Osteoblast (primary cell): Measurements from ENCODE around the gene NHLRC2. TPM values are rescaled to one million over a fixed set of nuclear protein-coding genes. Genes with fewer than 3 reads are reported as not detected.

Experiments used
- DNase-seq: peaks from one replicate; pipeline ENCODE4 v3.0.0; 2011; ENCODE audit warnings: low spot score, mixed read lengths; ENCODE audit not compliant: insufficient read length; ENCODE audit errors: missing footprints
- H2AFZ ChIP-seq: 2 replicates; pipeline ENCODE4 v1.6.0; 2011; ENCODE audit warnings: mild to moderate bottlenecking, low read length
- H3K27ac ChIP-seq: 2 replicates; pipeline ENCODE4 v1.5.1; 2011; ENCODE audit warnings: mild to moderate bottlenecking, low read depth, low read length, moderate library complexity
- H3K27me3 ChIP-seq: 2 replicates; pipeline ENCODE4 v1.6.0; 2012; ENCODE audit warnings: mild to moderate bottlenecking, control low read depth, inconsistent platforms, low read length, moderate library complexity; ENCODE audit not compliant: insufficient read depth
- H3K36me3 ChIP-seq: 2 replicates; pipeline ENCODE4 v1.5.1; 2011; ENCODE audit warnings: mild to moderate bottlenecking, low read length, control low read depth, moderate library complexity; ENCODE audit not compliant: insufficient read depth
- H3K4me1 ChIP-seq: 2 replicates; pipeline ENCODE4 v1.5.1; 2011; ENCODE audit warnings: mild to moderate bottlenecking, low read length, control low read depth, moderate library complexity; ENCODE audit not compliant: insufficient read depth
- H3K4me2 ChIP-seq: 2 replicates; pipeline ENCODE4 v1.6.0; 2011; ENCODE audit warnings: mild to moderate bottlenecking, low read length; ENCODE audit not compliant: insufficient read depth
- H3K4me3 ChIP-seq: fragments of 200-600 bp; sonication (generic); 3 replicates; pipeline ENCODE4 v1.5.1; 2012; ENCODE audit warnings: mild to moderate bottlenecking, low read length, inconsistent platforms; ENCODE audit not compliant: insufficient read depth
- H3K79me2 ChIP-seq: 2 replicates; pipeline ENCODE4 v1.6.0; 2012; ENCODE audit warnings: mild to moderate bottlenecking, low read length, control low read depth, inconsistent platforms; ENCODE audit not compliant: insufficient read depth
- H3K9me3 ChIP-seq: 2 replicates; pipeline ENCODE4 v1.5.1; 2011; ENCODE audit warnings: low read depth, low read length, control low read depth
- H4K20me1 ChIP-seq: 2 replicates; pipeline ENCODE4 v1.6.0; 2012; ENCODE audit warnings: mild to moderate bottlenecking, low read length, control low read depth; ENCODE audit not compliant: insufficient read depth
- CTCF ChIP-seq: IDR thresholded peaks from 2 replicates; pipeline ENCODE4 v1.5.1; 2011; ENCODE audit warnings: mild to moderate bottlenecking, low read depth, low read length, moderate library complexity; ENCODE audit errors: extremely low read depth
- total RNA-seq: library from RNA; depleted of rRNA; stranded (reverse); fragments of >200 nt; gene quantifications from 2 replicates; pipeline ENCODE4 v1.2.3, GENCODE V29; 2012

The NHLRC2 gene
- total RNA-seq, 1 donor = 15.6 TPM

- Histone ChIP-seq H3K9me3 (no peaks in the 10 kb centered on the region), H3K27me3 (no peaks in the 10 kb centered on the region), H3K27ac (no peak overlapping the region), H3K4me1 (peaks cover 17% of the 10 kb centered on the region), H3K36me3 (peaks cover 14% of the 10 kb centered on the region), H3K79me2 (peaks cover 38% of the 10 kb centered on the region), H3K4me3 (no peak overlapping the region), H2AFZ (no peak overlapping the region), H3K4me2 (no peak overlapping the region), H4K20me1 (no peaks in the 10 kb centered on the region)
- no peak for DNase-seq
- no peak for TF ChIP-seq CTCF
These were observed 4.1 kb downstream of the NHLRC2 start for GRCh38 chr10:113858541-113858940.

GRCh38 chr10:113859261-113859660 lies 4.8 kb downstream of the NHLRC2 start:
- Histone ChIP-seq H3K27me3 (no peaks in the 10 kb centered on the region), H3K4me2 (no peak overlapping the region), H3K79me2 (peaks cover 38% of the 10 kb centered on the region), H2AFZ (no peak overlapping the region), H3K36me3 (peaks cover 14% of the 10 kb centered on the region), H3K27ac (no peak overlapping the region), H3K9me3 (no peaks in the 10 kb centered on the region), H4K20me1 (no peaks in the 10 kb centered on the region), H3K4me3 (no peak overlapping the region), H3K4me1 (peaks cover 14% of the 10 kb centered on the region)
- no peak for DNase-seq
- no peak for TF ChIP-seq CTCF

GRCh38 chr10:113865901-113866300 lies 11.4 kb downstream of the NHLRC2 start:
- no peak for DNase-seq
- Histone ChIP-seq H3K79me2 (peaks cover 5% of the 10 kb centered on the region), H3K4me3 (no peak overlapping the region), H2AFZ (no peak overlapping the region), H3K9me3 (no peaks in the 10 kb centered on the region), H3K4me1 (no peaks in the 10 kb centered on the region), H3K36me3 (peaks cover 2% of the 10 kb centered on the region), H3K27ac (no peak overlapping the region), H4K20me1 (no peaks in the 10 kb centered on the region), H3K4me2 (no peak overlapping the region), H3K27me3 (no peaks in the 10 kb centered on the region)
- TF ChIP-seq CTCF = no peak

- no peaks in the 10 kb centered on the region for H4K20me1 ChIP-seq
- H3K9me3 ChIP-seq = no peaks in the 10 kb centered on the region
- no peak for TF ChIP-seq CTCF
- H3K36me3 ChIP-seq = no peaks in the 10 kb centered on the region
- DNase-seq = no peak
- H3K4me3 ChIP-seq = no peak overlapping the region
- H3K79me2 ChIP-seq = peaks cover 5% of the 10 kb centered on the region
- no peaks in the 10 kb centered on the region for H3K4me1 ChIP-seq
- no peak overlapping the region for H2AFZ ChIP-seq
- no peaks in the 10 kb centered on the region for H3K27me3 ChIP-seq
- no peak overlapping the region for H3K4me2 ChIP-seq
- no peak overlapping the region for H3K27ac ChIP-seq
These were observed 12.3 kb downstream of the NHLRC2 start for GRCh38 chr10:113866551-113867394.
